ENCODE data around the gene WNK2.

Gene WNK2

GRCh38 chr9:93181672-93182435 is 2.1 kb upstream of the WNK2 start:
- H3K36me3 ChIP-seq (replicated peaks; ENCODE audit: low read depth, low read length) = no peaks in the 10 kb centered on the region
- H3K9ac ChIP-seq (ENCODE audit: low read length) = no peak overlapping the region
- H4K20me1 ChIP-seq (ENCODE audit: insufficient read depth, low read length) = no peaks in the 10 kb centered on the region
- H3K4me3 ChIP-seq (ENCODE audit: low read length) = no peak overlapping the region
- no peaks in the 10 kb centered on the region for H3K4me1 ChIP-seq (ENCODE audit: low read length)
- no peak overlapping the region for H2AFZ ChIP-seq (ENCODE audit: low read depth, low read length)
- H3K79me2 ChIP-seq (ENCODE audit: low read length) = no peaks in the 10 kb centered on the region
- no peak overlapping the region for H3K4me2 ChIP-seq (ENCODE audit: low read length)
- H3K27me3 ChIP-seq (ENCODE audit: low read depth, low read length) = no peaks in the 10 kb centered on the region
- TF ChIP-seq CTCF (IDR thresholded peaks at IDR 0.05; ENCODE audit: low read depth, low read length) (no peak), EZH2phosphoT487 (IDR thresholded peaks at IDR 0.05; ENCODE audit: low read depth) (no peak)
- no peaks in the 10 kb centered on the region for H3K9me3 ChIP-seq (ENCODE audit: insufficient read depth, low read length)
- no peak overlapping the region for H3K27ac ChIP-seq (ENCODE audit: low read length)

GRCh38 chr9:93182572-93182971 is 1.4 kb upstream of the WNK2 start:
- no peaks in the 10 kb centered on the region for H4K20me1 ChIP-seq (ENCODE audit: insufficient read depth, low read length)
- no peak overlapping the region for H3K9ac ChIP-seq (ENCODE audit: low read length)
- no peak overlapping the region for H3K4me2 ChIP-seq (ENCODE audit: low read length)
- H3K9me3 ChIP-seq (ENCODE audit: insufficient read depth, low read length) = no peaks in the 10 kb centered on the region
- H3K4me3 ChIP-seq (ENCODE audit: low read length) = no peak overlapping the region
- no peaks in the 10 kb centered on the region for H3K4me1 ChIP-seq (ENCODE audit: low read length)
- no peaks in the 10 kb centered on the region for H3K79me2 ChIP-seq (ENCODE audit: low read length)
- TF ChIP-seq EZH2phosphoT487 (IDR thresholded peaks at IDR 0.05; ENCODE audit: low read depth) = no peak
- TF ChIP-seq CTCF (IDR thresholded peaks at IDR 0.05; ENCODE audit: low read depth, low read length) = no peak
- H3K27ac ChIP-seq (ENCODE audit: low read length) = no peak overlapping the region
- no peak overlapping the region for H2AFZ ChIP-seq (ENCODE audit: low read depth, low read length)
- H3K36me3 ChIP-seq (replicated peaks; ENCODE audit: low read depth, low read length) = no peaks in the 10 kb centered on the region
- no peaks in the 10 kb centered on the region for H3K27me3 ChIP-seq (ENCODE audit: low read depth, low read length)

GRCh38 chr9:93183131-93183662 is 742 bp upstream of the WNK2 start:
- H3K27me3 ChIP-seq (ENCODE audit: low read depth, low read length) = no peaks in the 10 kb centered on the region

More at GRCh38 chr9:93183131-93183662, 742 bp upstream of the WNK2 start:
- H3K9ac ChIP-seq (ENCODE audit: low read length) = no peak overlapping the region
- H3K36me3 ChIP-seq (replicated peaks; ENCODE audit: low read depth, low read length) = no peaks in the 10 kb centered on the region
- H3K4me1 ChIP-seq (ENCODE audit: low read length) = peaks cover 4% of the 10 kb centered on the region; the same call in 1 of the 2 replicates
- no peaks in the 10 kb centered on the region for H3K79me2 ChIP-seq (ENCODE audit: low read length)
- no peaks in the 10 kb centered on the region for H4K20me1 ChIP-seq (ENCODE audit: insufficient read depth, low read length)
- TF ChIP-seq EZH2phosphoT487 (IDR thresholded peaks at IDR 0.05; ENCODE audit: low read depth) = no peak
- TF ChIP-seq CTCF (IDR thresholded peaks at IDR 0.05; ENCODE audit: low read depth, low read length) = no peak
- no peak overlapping the region for H3K4me3 ChIP-seq (ENCODE audit: low read length)
- H3K9me3 ChIP-seq (ENCODE audit: insufficient read depth, low read length) = no peaks in the 10 kb centered on the region
- no peak overlapping the region for H3K27ac ChIP-seq (ENCODE audit: low read length)
- no peak overlapping the region for H3K4me2 ChIP-seq (ENCODE audit: low read length)
- H2AFZ ChIP-seq (ENCODE audit: low read depth, low read length) = no peak overlapping the region

Measured in OCI-LY3 (cell line).